ES-I3 (cell line): ENCODE measurements around the gene KRT3.

ENCODE experiments used
- H3K36me3 ChIP-seq: 2 replicates; pipeline ENCODE4 v1.6.1; 2013; ENCODE audit warnings: mild to moderate bottlenecking, low read length, control low read depth, moderate library complexity; ENCODE audit not compliant: insufficient read depth
- H3K4me1 ChIP-seq: 2 replicates; pipeline ENCODE4 v1.6.1; 2013; ENCODE audit warnings: mild to moderate bottlenecking, control low read depth, low read length; ENCODE audit not compliant: insufficient read depth
- H3K9ac ChIP-seq: 2 replicates; pipeline ENCODE4 v1.6.1; 2013; ENCODE audit warnings: low read depth, mild to moderate bottlenecking, low read length, moderate library complexity
- H3K9me3 ChIP-seq: 2 replicates; pipeline ENCODE4 v1.6.1; 2013; ENCODE audit warnings: mild to moderate bottlenecking, low read length, moderate library complexity; ENCODE audit not compliant: control insufficient read depth, insufficient read depth

KRT3 gene

DNA sequence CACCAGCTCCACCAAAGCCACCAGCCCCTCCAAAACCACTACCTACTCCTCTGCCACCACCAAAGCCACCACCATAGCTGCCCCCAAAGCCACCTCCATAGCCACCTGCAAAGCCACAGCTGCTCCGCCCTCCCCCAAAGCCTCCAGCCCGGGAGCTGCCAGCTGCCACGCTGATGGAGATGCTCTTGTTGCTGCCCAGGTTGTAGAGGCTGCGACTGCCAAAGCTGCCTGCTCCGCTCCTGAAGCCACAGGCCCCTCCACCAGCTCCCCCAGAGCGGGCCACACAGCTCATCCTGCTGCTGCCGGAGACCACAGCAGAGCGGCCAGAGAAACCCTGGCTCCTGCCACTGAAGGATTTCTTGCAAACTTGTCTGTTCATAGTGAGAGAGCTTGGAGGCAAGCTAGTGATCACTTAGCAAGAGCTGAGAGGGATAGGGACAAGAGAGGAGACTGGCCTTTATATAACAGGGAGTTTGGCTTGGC is 19.0 kb downstream of the KRT3 start, which contains the start of gene KRT76:
KRT76 (minus strand) TSS at position 433 of the 483 bp plus-strand sequence; CDS start at position 379, 54 bp downstream.
- H3K9ac ChIP-seq = no peak within 1 kb of the TSS
- H3K4me1 ChIP-seq = no peaks in the 10 kb centered on the region
- no peaks in the 10 kb centered on the region for H3K36me3 ChIP-seq
- H3K9me3 ChIP-seq = no peaks in the 10 kb centered on the region

GRCh38 chr12:52776435-52776834 is 19.5 kb downstream of the KRT3 start:
- Histone ChIP-seq H3K9ac (no peak overlapping the region), H3K4me1 (no peaks in the 10 kb centered on the region), H3K9me3 (no peaks in the 10 kb centered on the region), H3K36me3 (no peaks in the 10 kb centered on the region)

- no peaks in the 10 kb centered on the region for H3K4me1 ChIP-seq
- no peaks in the 10 kb centered on the region for H3K36me3 ChIP-seq
- H3K9me3 ChIP-seq = no peaks in the 10 kb centered on the region
- no peak overlapping the region for H3K9ac ChIP-seq
Observed at GRCh38 chr12:52774629-52775250, 21.2 kb downstream of the KRT3 start.

DNA sequence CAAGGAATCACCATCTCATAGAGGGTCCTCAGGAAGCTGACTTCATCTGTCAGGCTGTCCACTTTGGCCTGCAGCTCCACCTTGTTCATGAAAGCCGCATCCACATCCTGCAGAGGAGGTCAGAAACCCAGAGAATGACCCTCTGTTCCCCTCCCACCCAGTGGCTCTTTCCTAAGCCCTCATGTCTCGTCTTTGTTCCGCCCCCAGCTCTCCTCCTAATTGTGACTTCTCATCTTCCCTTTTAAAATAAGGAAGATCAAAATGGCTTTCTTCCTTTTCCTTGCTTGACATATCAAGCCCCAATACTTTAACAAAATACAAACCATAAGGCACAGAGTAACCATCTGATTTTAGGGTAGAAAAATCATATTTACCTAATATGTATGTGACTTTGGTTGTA is 23.1 kb downstream of the KRT3 start:
- no peaks in the 10 kb centered on the region for H3K4me1 ChIP-seq
- no peaks in the 10 kb centered on the region for H3K9me3 ChIP-seq
- no peaks in the 10 kb centered on the region for H3K36me3 ChIP-seq
- no peak overlapping the region for H3K9ac ChIP-seq

GRCh38 chr12:52772188-52772587 is 23.7 kb downstream of the KRT3 start:
- Histone ChIP-seq H3K4me1 (no peaks in the 10 kb centered on the region), H3K36me3 (no peaks in the 10 kb centered on the region), H3K9me3 (no peaks in the 10 kb centered on the region), H3K9ac (no peak overlapping the region)

DNA sequence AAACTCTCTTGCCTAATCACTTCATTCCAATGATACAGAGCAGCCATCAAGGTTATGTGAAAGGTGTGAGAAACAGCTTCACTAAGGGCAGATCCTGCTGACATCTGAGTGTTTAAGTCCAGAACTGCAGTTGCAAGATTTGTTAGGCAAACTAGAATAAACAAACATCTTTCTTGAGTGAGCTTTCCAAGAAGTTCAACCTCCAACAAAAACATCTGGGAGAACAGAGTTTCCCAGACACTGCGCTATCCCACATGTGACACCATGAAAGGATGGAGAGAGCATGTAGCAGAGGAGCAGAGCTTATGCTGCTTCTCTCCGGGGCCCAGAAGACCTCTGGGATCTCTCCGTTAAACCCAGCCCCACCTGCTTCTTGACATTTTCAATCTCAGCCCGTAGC is 24.4 kb downstream of the KRT3 start:
- Histone ChIP-seq H3K4me1 (no peaks in the 10 kb centered on the region), H3K9ac (no peak overlapping the region), H3K36me3 (no peaks in the 10 kb centered on the region), H3K9me3 (no peaks in the 10 kb centered on the region)

GRCh38 chr12:52771088-52771487 is 24.8 kb downstream of the KRT3 start:
- H3K9ac ChIP-seq = no peak overlapping the region
- H3K4me1 ChIP-seq = no peaks in the 10 kb centered on the region
- no peaks in the 10 kb centered on the region for H3K9me3 ChIP-seq
- no peaks in the 10 kb centered on the region for H3K36me3 ChIP-seq

GRCh38 chr12:52769946-52770345 is 26.0 kb downstream of the KRT3 start:
- no peaks in the 10 kb centered on the region for H3K36me3 ChIP-seq

GRCh38 chr12:52769354-52769753 is 26.6 kb downstream of the KRT3 start:
- Histone ChIP-seq H3K9me3 (no peaks in the 10 kb centered on the region), H3K36me3 (no peaks in the 10 kb centered on the region), H3K9ac (no peak overlapping the region), H3K4me1 (no peaks in the 10 kb centered on the region)

More at GRCh38 chr12:52769946-52770345, 26.0 kb downstream of the KRT3 start:
- no peaks in the 10 kb centered on the region for H3K4me1 ChIP-seq
- no peak overlapping the region for H3K9ac ChIP-seq
- no peaks in the 10 kb centered on the region for H3K9me3 ChIP-seq

DNA sequence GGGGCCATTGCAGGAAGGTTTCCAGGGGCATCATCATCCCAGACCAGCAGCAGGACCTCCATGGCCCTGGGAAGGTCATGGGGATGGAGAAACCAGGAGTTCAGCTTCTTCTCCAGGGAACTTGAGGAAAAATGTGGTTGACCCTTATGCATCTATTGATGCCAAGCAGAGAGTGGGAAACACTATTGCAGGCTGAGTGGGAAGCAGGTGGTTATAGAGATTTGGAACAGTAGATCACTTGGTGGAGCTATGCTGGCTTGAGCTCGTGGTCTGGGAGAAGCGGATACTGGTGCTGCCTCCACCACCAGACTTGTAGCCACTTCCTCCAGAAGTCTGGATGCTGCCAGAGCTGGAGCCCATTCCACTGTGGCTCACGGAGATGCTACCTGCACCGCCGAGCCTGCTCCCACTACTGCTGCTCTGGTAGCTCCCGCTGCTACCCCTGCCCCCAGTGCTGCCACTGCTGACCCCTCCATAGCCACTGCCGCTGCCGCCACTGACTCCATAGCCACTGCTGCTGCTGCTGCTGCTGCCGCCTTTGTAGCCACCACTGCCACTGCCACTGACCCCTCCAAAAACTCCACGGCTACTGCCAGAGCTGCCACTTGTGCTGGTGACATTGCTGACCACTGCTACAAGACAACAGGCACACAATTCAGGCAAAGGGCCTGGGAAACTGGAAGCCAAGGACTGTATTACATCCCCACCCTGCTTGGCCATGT is 27.3 kb downstream of the KRT3 start:
- H3K9me3 ChIP-seq = no peaks in the 10 kb centered on the region
- no peaks in the 10 kb centered on the region for H3K4me1 ChIP-seq
- H3K9ac ChIP-seq = no peak overlapping the region
- no peaks in the 10 kb centered on the region for H3K36me3 ChIP-seq

GRCh38 chr12:52767427-52767826 is 28.5 kb downstream of the KRT3 start:
- Histone ChIP-seq H3K36me3 (no peaks in the 10 kb centered on the region), H3K9ac (no peak overlapping the region), H3K9me3 (no peaks in the 10 kb centered on the region), H3K4me1 (no peaks in the 10 kb centered on the region)

- no peak overlapping the region for H3K9ac ChIP-seq
- H3K4me1 ChIP-seq = no peaks in the 10 kb centered on the region
- H3K36me3 ChIP-seq = no peaks in the 10 kb centered on the region
- no peaks in the 10 kb centered on the region for H3K9me3 ChIP-seq
Observed at GRCh38 chr12:52767020-52767379, 28.9 kb downstream of the KRT3 start.

- H3K9me3 ChIP-seq = no peaks in the 10 kb centered on the region
- H3K9ac ChIP-seq = no peak overlapping the region
- no peaks in the 10 kb centered on the region for H3K36me3 ChIP-seq
- no peaks in the 10 kb centered on the region for H3K4me1 ChIP-seq
Observed at GRCh38 chr12:52766351-52767019, 29.4 kb downstream of the KRT3 start.

GRCh38 chr12:52765702-52766101 is 30.2 kb downstream of the KRT3 start:
- Histone ChIP-seq H3K4me1 (no peaks in the 10 kb centered on the region), H3K9me3 (no peaks in the 10 kb centered on the region), H3K9ac (no peak overlapping the region), H3K36me3 (no peaks in the 10 kb centered on the region)

- Histone ChIP-seq H3K36me3 (no peaks in the 10 kb centered on the region), H3K9me3 (no peaks in the 10 kb centered on the region), H3K9ac (no peak overlapping the region), H3K4me1 (no peaks in the 10 kb centered on the region)
Observed at GRCh38 chr12:52763991-52764390, 31.9 kb downstream of the KRT3 start.
